ENCODE data around the gene WHRN.

DNA sequence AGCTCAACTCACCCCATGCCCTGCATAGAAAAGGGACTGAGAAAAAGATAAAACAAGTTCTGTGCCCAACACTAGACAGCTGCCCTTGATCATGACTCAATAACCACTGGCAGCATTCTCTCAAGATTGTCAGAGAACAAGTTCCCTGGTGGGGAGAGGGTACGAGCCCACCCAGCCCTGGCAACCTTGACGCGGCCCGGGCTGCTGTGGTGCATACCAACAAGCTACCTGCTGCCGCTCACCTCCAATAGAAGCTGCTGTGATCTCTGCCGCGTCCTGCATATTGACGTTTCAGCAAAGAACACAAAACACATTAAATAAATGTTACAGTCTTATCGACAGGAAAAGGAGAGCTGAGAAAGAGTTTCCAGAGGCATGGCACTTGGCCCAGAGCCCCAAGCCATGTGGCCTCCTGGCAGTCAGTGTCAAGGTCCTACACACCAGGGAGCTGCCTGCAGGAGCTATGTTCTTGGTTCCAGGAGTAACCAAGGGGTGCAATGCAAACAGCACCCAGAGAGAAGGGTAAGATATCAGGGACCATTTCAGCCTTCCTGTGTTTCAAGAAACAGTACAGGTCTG, 28.3 kb downstream of the WHRN start:
- TF ChIP-seq GRHL2 (CRISPR knock-in tag; IDR thresholded peaks at IDR 0.05; ENCODE audit: insufficient replicate concordance, severe bottlenecking) (no peak), GTF2I (CRISPR knock-in tag; conservative IDR thresholded peaks at IDR 0.05) (no peak), RORB (CRISPR knock-in tag; IDR thresholded peaks at IDR 0.05) (no peak)
- TF ChIP-seq, protein P1, sequence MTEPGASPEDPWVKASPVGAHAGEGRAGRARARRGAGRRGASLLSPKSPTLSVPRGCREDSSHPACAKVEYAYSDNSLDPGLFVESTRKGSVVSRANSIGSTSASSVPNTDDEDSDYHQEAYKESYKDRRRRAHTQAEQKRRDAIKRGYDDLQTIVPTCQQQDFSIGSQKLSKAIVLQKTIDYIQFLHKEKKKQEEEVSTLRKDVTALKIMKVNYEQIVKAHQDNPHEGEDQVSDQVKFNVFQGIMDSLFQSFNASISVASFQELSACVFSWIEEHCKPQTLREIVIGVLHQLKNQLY (CRISPR knock-in tag; IDR thresholded peaks at IDR 0.05), result no peak
- TF ChIP-seq, protein P2, sequence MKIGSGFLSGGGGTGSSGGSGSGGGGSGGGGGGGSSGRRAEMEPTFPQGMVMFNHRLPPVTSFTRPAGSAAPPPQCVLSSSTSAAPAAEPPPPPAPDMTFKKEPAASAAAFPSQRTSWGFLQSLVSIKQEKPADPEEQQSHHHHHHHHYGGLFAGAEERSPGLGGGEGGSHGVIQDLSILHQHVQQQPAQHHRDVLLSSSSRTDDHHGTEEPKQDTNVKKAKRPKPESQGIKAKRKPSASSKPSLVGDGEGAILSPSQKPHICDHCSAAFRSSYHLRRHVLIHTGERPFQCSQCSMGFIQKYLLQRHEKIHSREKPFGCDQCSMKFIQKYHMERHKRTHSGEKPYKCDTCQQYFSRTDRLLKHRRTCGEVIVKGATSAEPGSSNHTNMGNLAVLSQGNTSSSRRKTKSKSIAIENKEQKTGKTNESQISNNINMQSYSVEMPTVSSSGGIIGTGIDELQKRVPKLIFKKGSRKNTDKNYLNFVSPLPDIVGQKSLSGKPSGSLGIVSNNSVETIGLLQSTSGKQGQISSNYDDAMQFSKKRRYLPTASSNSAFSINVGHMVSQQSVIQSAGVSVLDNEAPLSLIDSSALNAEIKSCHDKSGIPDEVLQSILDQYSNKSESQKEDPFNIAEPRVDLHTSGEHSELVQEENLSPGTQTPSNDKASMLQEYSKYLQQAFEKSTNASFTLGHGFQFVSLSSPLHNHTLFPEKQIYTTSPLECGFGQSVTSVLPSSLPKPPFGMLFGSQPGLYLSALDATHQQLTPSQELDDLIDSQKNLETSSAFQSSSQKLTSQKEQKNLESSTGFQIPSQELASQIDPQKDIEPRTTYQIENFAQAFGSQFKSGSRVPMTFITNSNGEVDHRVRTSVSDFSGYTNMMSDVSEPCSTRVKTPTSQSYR (CRISPR knock-in tag; IDR thresholded peaks at IDR 0.05), result no peak
- TF ChIP-seq, protein P3, sequence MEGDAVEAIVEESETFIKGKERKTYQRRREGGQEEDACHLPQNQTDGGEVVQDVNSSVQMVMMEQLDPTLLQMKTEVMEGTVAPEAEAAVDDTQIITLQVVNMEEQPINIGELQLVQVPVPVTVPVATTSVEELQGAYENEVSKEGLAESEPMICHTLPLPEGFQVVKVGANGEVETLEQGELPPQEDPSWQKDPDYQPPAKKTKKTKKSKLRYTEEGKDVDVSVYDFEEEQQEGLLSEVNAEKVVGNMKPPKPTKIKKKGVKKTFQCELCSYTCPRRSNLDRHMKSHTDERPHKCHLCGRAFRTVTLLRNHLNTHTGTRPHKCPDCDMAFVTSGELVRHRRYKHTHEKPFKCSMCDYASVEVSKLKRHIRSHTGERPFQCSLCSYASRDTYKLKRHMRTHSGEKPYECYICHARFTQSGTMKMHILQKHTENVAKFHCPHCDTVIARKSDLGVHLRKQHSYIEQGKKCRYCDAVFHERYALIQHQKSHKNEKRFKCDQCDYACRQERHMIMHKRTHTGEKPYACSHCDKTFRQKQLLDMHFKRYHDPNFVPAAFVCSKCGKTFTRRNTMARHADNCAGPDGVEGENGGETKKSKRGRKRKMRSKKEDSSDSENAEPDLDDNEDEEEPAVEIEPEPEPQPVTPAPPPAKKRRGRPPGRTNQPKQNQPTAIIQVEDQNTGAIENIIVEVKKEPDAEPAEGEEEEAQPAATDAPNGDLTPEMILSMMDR (IDR thresholded peaks at IDR 0.05), result no peak
